C4-2B (cell line): ENCODE data around the gene PRKCZ.

Source experiments
- ZFX ChIP-seq: fragments of 450-650 bp; IDR thresholded peaks from 2 replicates; pipeline ENCODE4 v1.6.1; 2017
- TF ChIP-seq, protein P1 (sequence below): fragments of 450-650 bp; conservative IDR thresholded peaks from 2 replicates; pipeline ENCODE4 v1.5.1; 2017; ENCODE audit warnings: mild to moderate bottlenecking

DNA sequence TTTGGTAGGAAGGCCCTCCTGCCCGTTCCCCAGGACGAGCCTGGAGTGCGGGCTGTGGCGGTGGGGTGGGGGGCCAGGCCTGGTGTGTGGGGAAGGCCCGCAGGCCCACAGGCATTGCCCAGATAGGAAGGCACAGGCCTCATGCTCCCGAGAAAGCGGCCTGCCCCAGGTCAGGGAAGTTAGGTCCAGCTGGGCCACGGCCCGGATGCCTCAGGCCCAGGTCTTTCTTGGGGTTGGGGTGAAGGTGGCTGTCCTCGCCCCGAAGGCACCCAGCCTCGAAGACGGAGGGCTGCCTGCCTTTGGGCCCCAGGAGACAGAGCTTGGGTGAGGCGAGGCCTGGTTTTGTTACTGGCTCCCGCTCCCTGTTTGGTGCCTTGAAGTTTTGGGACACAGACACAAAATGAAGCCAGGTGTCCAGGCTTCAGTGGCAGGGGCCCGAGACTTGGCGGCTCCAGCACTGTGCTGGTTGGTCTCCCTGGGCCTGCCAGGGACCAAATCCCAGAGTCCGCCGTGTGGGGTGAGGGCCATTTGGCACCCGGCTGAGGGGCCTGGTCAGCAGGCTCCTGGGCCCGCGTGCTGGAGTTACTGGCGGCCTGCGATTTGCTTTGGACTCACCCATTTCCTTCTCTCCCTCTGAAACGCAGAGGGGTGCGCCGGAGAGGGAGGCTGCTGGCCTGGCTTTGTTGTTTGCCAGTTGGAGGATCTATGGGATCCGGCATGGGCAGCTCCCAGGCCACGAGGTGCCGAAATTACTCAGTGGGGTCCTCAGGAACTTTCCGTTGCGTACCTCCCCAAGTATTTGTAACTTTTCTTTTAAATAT is 179.9 kb downstream of the PRKCZ start:
- TF ChIP-seq, protein P1, sequence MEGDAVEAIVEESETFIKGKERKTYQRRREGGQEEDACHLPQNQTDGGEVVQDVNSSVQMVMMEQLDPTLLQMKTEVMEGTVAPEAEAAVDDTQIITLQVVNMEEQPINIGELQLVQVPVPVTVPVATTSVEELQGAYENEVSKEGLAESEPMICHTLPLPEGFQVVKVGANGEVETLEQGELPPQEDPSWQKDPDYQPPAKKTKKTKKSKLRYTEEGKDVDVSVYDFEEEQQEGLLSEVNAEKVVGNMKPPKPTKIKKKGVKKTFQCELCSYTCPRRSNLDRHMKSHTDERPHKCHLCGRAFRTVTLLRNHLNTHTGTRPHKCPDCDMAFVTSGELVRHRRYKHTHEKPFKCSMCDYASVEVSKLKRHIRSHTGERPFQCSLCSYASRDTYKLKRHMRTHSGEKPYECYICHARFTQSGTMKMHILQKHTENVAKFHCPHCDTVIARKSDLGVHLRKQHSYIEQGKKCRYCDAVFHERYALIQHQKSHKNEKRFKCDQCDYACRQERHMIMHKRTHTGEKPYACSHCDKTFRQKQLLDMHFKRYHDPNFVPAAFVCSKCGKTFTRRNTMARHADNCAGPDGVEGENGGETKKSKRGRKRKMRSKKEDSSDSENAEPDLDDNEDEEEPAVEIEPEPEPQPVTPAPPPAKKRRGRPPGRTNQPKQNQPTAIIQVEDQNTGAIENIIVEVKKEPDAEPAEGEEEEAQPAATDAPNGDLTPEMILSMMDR = no peak
- peak; percentile 93 for TF ChIP-seq ZFX
